ENCODE results near the gene SH3TC2. TPM values are rescaled to one million over a fixed set of nuclear protein-coding genes. Genes with fewer than 3 reads are reported as not detected.

The SH3TC2 gene
- polyA plus RNA-seq, 1 experiment = 1.3 TPM

DNA sequence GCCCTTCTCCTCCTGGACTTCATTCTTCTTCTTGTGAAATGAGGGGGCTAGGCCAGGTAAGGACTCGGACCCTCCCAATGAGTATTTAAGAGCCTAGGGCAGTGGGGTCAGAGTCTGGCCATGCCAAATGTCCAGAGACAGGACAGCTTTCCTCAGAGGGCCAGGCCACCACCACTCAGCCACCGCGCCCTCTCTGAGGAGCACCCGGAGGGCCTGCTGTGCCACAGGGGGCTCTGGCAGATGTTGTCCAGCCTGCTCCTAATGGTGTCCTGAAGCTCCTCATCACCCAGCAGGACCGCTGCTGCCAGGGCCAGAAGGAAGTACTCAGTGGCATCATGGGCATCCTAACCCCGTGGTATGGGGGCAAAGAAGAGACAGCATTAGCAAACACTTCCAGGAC is 58.3 kb downstream of the SH3TC2 start:
- TF ChIP-seq CTCF (IDR thresholded peaks at IDR 0.05; ENCODE audit: low read depth, low read length) = no peak
- CTCF ChIA-PET = interaction anchor here (1.5 to 18.8 kb wide), 5 partner anchors 31 to 271 kb away, joined by 7 to 246 read pairs (median 57); no protein-coding TSS in a partner anchor
- POLR2A ChIA-PET = no interaction called here
- Histone ChIP-seq H3K27me3 (ENCODE audit: control insufficient read depth, insufficient read depth, low read length) (no peaks in the 10 kb centered on the region), H3K27ac (ENCODE audit: low read depth, low read length) (no peak overlapping the region), H3K9me3 (ENCODE audit: control insufficient read depth, insufficient read depth, low read length) (no peaks in the 10 kb centered on the region), H3K4me3 (ENCODE audit: low read depth, low read length) (no peak overlapping the region)
- DNase-seq (ENCODE audit: low read depth, low spot score) = no peak

DNA sequence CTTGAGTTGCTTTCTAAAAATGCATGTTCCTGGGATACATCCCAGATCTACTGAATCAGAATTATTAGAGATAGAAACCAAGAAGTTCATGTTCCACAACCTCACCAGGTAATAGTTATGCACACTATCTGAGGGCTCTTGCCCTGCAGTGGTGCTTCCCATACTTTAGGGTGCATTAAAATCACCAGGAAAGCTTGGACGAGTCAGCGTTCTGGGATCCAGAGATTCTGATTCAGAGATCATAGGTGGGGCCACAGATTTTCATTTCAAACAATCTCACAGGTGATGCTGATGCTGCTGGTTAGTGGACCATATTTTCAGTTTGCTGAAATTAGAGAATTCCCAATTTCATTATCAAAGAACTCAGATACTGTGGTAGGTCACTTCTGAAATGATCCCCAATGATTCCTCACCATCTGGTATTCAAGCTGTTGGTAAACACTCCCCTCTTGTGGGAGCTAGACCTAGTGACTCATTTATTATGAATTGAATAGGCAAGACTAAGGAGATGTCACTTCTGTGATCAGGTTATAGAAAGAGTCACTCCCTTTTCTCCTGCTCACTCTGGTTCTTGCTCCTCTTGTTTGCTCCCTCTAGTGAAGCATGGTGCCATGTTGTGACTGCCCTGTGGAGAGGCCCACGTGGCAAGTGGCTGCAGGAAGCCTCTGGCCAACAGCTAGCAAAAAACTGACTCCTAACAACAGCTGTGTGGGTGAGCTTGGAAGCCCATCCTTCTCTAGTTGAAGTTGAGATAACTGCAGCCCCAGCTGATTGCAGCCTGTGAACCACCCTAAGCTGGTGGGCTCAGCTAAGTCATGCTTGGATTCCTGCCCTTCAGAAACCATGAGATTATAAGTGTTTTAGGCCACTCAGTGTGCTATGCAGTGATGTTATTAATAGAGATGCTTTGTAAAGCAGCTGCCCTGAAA is 59.8 kb downstream of the SH3TC2 start:
- DNase-seq (ENCODE audit: low read depth, low spot score) = no peak
- POLR2A ChIA-PET = interaction anchor here (0.6 to 2.3 kb wide), 3 partner anchors 13 to 89 kb away, joined by 3 to 9 read pairs (median 4); no protein-coding TSS in a partner anchor
- H3K4me3 ChIP-seq (ENCODE audit: low read depth, low read length) = no peak overlapping the region

GRCh38 chr5:149002053-149002452 is 60.8 kb downstream of the SH3TC2 start:
- peak overlapping the region; percentile 81 for H3K27ac ChIP-seq (ENCODE audit: low read depth, low read length)
- CTCF ChIA-PET = interaction anchor here (0.7 to 18.8 kb wide), 11 partner anchors 10 to 268 kb away, joined by 3 to 246 read pairs (median 10); partner anchors contain the start of gene ABLIM3
- no peaks in the 10 kb centered on the region for H3K9me3 ChIP-seq (ENCODE audit: control insufficient read depth, insufficient read depth, low read length)
- POLR2A ChIA-PET = interaction anchor here (0.6 to 2.3 kb wide), 4 partner anchors 18 to 88 kb away, joined by 3 to 9 read pairs (median 4); no protein-coding TSS in a partner anchor
- no peak for TF ChIP-seq CTCF (IDR thresholded peaks at IDR 0.05; ENCODE audit: low read depth, low read length)
- H3K27me3 ChIP-seq (ENCODE audit: control insufficient read depth, insufficient read depth, low read length) = no peaks in the 10 kb centered on the region
- no peak overlapping the region for H3K4me3 ChIP-seq (ENCODE audit: low read depth, low read length)
- DNase-seq (ENCODE audit: low read depth, low spot score) = peak; percentile 98

More for the DNA sequence above, 59.8 kb downstream of the SH3TC2 start:
- H3K27me3 ChIP-seq (ENCODE audit: control insufficient read depth, insufficient read depth, low read length) = no peaks in the 10 kb centered on the region
- TF ChIP-seq CTCF (IDR thresholded peaks at IDR 0.05; ENCODE audit: low read depth, low read length) = no peak
- H3K27ac ChIP-seq (ENCODE audit: low read depth, low read length) = peak overlapping the region; percentile 81
- CTCF ChIA-PET = interaction anchor here (0.7 to 18.8 kb wide), 12 partner anchors 9 to 1105 kb away, joined by 3 to 246 read pairs (median 8); no protein-coding TSS in a partner anchor
- H3K9me3 ChIP-seq (ENCODE audit: control insufficient read depth, insufficient read depth, low read length) = no peaks in the 10 kb centered on the region

- H3K27ac ChIP-seq (ENCODE audit: low read depth, low read length) = no peak overlapping the region
- no peaks in the 10 kb centered on the region for H3K9me3 ChIP-seq (ENCODE audit: control insufficient read depth, insufficient read depth, low read length)
- no peaks in the 10 kb centered on the region for H3K27me3 ChIP-seq (ENCODE audit: control insufficient read depth, insufficient read depth, low read length)
- H3K4me3 ChIP-seq (ENCODE audit: low read depth, low read length) = no peak overlapping the region
- no peak for DNase-seq (ENCODE audit: low read depth, low spot score)
- no peak for TF ChIP-seq CTCF (IDR thresholded peaks at IDR 0.05; ENCODE audit: low read depth, low read length)
- ChIA-PET POLR2A (interaction anchor here (1.6 kb wide), 1 partner anchor 27 kb away, joined by 3 read pairs; no protein-coding TSS in a partner anchor), CTCF (interaction anchor here (1.0 to 18.8 kb wide), 8 partner anchors 29 to 267 kb away, joined by 3 to 246 read pairs (median 15); no protein-coding TSS in a partner anchor)
Observed at GRCh38 chr5:149001162-149001561, 61.7 kb downstream of the SH3TC2 start.

Data from AG04450 (cell line).